HEK293 (cell line): ENCODE data around the gene ALDH16A1.

Source experiments
- CTCF ChIA-PET: fragments of 350-600 bp; formaldehyde crosslinking; extraction: SDS; loops from one replicate; lab custom pipeline; 2021; ENCODE audit warnings: antibody characterized with exemption; lab: Yijun Ruan, JAX
- POLR2A ChIA-PET: fragments of 300-600 bp; formaldehyde crosslinking; extraction: SDS; loops from one replicate; lab custom pipeline; 2020; ENCODE audit warnings: antibody characterized with exemption, inconsistent platforms; lab: Yijun Ruan, JAX
- H3K27ac ChIP-seq: fragments of 200-500 bp; sonication (Bioruptor generic); 2 replicates; pipeline ENCODE4 v1.5.1; 2014; ENCODE audit warnings: low read depth, low read length, control low read depth, inconsistent platforms; ENCODE audit errors: extremely low read depth
- H3K36me3 ChIP-seq, 2 experiments: fragments of 200-500 bp in 1 of 2; sonication (Bioruptor generic) in 1 of 2; 1 replicate in 1 of 2; 2 replicates in 1 of 2; pipeline ENCODE4 v1.5.1; 2014 to 2017; ENCODE audit warnings: inconsistent platforms in 2 of 2, low read length in 2 of 2; ENCODE audit not compliant: control insufficient read depth in 2 of 2, insufficient read depth in 1 of 2
- H3K4me1 ChIP-seq: fragments of 200-500 bp; sonication (Bioruptor generic); 2 replicates; pipeline ENCODE4 v1.5.1; 2014; ENCODE audit warnings: mild to moderate bottlenecking, low read length, inconsistent platforms; ENCODE audit not compliant: control insufficient read depth, insufficient read depth
- H3K4me3 ChIP-seq: 2 replicates; pipeline ENCODE4 v1.5.1; 2011; ENCODE audit warnings: low read depth, mild to moderate bottlenecking, control low read depth, low read length, moderate library complexity
- H3K9me3 ChIP-seq: fragments of 200-500 bp; sonication (Bioruptor generic); 2 replicates; pipeline ENCODE4 v1.5.1; 2014; ENCODE audit warnings: low read depth, low read length, inconsistent platforms; ENCODE audit not compliant: control insufficient read depth, insufficient read depth
- BCL11A ChIP-seq: fragments of 450-650 bp; formaldehyde crosslinking; IDR thresholded peaks from 2 replicates; pipeline ENCODE4 v1.5.1; 2016; ENCODE audit warnings: low read depth, missing biosample characterization, missing genetic modification characterization
- KLF1 ChIP-seq: fragments of 450-650 bp; formaldehyde crosslinking; IDR thresholded peaks from 2 replicates; pipeline ENCODE4 v1.5.1; 2016; ENCODE audit warnings: missing biosample characterization, missing genetic modification characterization
- KLF16 ChIP-seq: fragments of 450-650 bp; formaldehyde crosslinking; IDR thresholded peaks from 2 replicates; pipeline ENCODE4 v1.5.1; 2017; ENCODE audit warnings: missing biosample characterization, missing genetic modification characterization
- MZF1 ChIP-seq: fragments of 450-650 bp; formaldehyde crosslinking; IDR thresholded peaks from 2 replicates; pipeline ENCODE4 v1.5.1; 2017; ENCODE audit warnings: missing biosample characterization, missing genetic modification characterization, borderline replicate concordance
- PRDM1 ChIP-seq: fragments of 450-650 bp; formaldehyde crosslinking; IDR thresholded peaks from 2 replicates; pipeline ENCODE4; 2016; ENCODE audit warnings: missing biosample characterization, missing genetic modification characterization
- SP2 ChIP-seq: fragments of 450-650 bp; formaldehyde crosslinking; IDR thresholded peaks from 2 replicates; pipeline ENCODE4 v1.5.1; 2016; ENCODE audit warnings: missing biosample characterization, missing genetic modification characterization
- SP3 ChIP-seq: fragments of 450-650 bp; formaldehyde crosslinking; IDR thresholded peaks from 2 replicates; pipeline ENCODE4 v1.5.1; 2016; ENCODE audit warnings: missing biosample characterization, missing genetic modification characterization
- ZBTB1 ChIP-seq: fragments of 450-650 bp; formaldehyde crosslinking; IDR thresholded peaks from 2 replicates; pipeline ENCODE4 v1.5.1; 2016; ENCODE audit warnings: missing biosample characterization, missing genetic modification characterization
- ZBTB17 ChIP-seq: fragments of 450-650 bp; formaldehyde crosslinking; IDR thresholded peaks from 2 replicates; pipeline ENCODE4 v1.5.1; 2016; ENCODE audit warnings: missing biosample characterization, missing genetic modification characterization
- ZBTB48 ChIP-seq: fragments of 450-650 bp; formaldehyde crosslinking; IDR thresholded peaks from 2 replicates; pipeline ENCODE4 v1.5.1; 2016; ENCODE audit warnings: missing biosample characterization, missing genetic modification characterization
- ZBTB8A ChIP-seq: fragments of 450-650 bp; formaldehyde crosslinking; IDR thresholded peaks from 2 replicates; pipeline ENCODE4 v1.5.1; 2016; ENCODE audit warnings: missing biosample characterization, missing genetic modification characterization
- ZEB2 ChIP-seq: fragments of 450-650 bp; formaldehyde crosslinking; IDR thresholded peaks from 2 replicates; pipeline ENCODE4 v1.5.1; 2016; ENCODE audit warnings: missing biosample characterization, missing genetic modification characterization
- ZFP69B ChIP-seq: fragments of 450-650 bp; formaldehyde crosslinking; IDR thresholded peaks from 2 replicates; pipeline ENCODE4 v1.5.1; 2016; ENCODE audit warnings: missing biosample characterization, missing genetic modification characterization
- ZNF114 ChIP-seq: fragments of 450-650 bp; formaldehyde crosslinking; IDR thresholded peaks from 2 replicates; pipeline ENCODE4 v1.5.0; 2017; ENCODE audit warnings: missing biosample characterization, missing genetic modification characterization
- ZNF140 ChIP-seq: fragments of 450-650 bp; formaldehyde crosslinking; IDR thresholded peaks from 2 replicates; pipeline ENCODE4 v1.5.1; 2016; ENCODE audit warnings: missing biosample characterization, missing genetic modification characterization
- ZNF366 ChIP-seq: fragments of 450-650 bp; formaldehyde crosslinking; conservative IDR thresholded peaks from 2 replicates; pipeline ENCODE4 v1.5.1; 2016; ENCODE audit warnings: missing biosample characterization, missing genetic modification characterization
- ZNF510 ChIP-seq: fragments of 450-650 bp; formaldehyde crosslinking; IDR thresholded peaks from 2 replicates; pipeline ENCODE4 v1.5.1; 2018; ENCODE audit warnings: mild to moderate bottlenecking, missing genetic modification characterization, missing biosample characterization; ENCODE audit not compliant: insufficient replicate concordance
- ZNF600 ChIP-seq: fragments of 450-650 bp; formaldehyde crosslinking; IDR thresholded peaks from 2 replicates; pipeline ENCODE4 v1.5.1; 2016; ENCODE audit warnings: missing biosample characterization, missing genetic modification characterization
- ZXDB ChIP-seq: fragments of 450-650 bp; formaldehyde crosslinking; IDR thresholded peaks from 2 replicates; pipeline ENCODE4 v1.5.1; 2016; ENCODE audit warnings: missing biosample characterization, missing genetic modification characterization
- TF ChIP-seq, protein P1 (sequence below): fragments of 450-650 bp; formaldehyde crosslinking; IDR thresholded peaks from 2 replicates; pipeline ENCODE4 v1.5.1; 2016; ENCODE audit warnings: missing biosample characterization, missing genetic modification characterization

ALDH16A1 gene

DNA sequence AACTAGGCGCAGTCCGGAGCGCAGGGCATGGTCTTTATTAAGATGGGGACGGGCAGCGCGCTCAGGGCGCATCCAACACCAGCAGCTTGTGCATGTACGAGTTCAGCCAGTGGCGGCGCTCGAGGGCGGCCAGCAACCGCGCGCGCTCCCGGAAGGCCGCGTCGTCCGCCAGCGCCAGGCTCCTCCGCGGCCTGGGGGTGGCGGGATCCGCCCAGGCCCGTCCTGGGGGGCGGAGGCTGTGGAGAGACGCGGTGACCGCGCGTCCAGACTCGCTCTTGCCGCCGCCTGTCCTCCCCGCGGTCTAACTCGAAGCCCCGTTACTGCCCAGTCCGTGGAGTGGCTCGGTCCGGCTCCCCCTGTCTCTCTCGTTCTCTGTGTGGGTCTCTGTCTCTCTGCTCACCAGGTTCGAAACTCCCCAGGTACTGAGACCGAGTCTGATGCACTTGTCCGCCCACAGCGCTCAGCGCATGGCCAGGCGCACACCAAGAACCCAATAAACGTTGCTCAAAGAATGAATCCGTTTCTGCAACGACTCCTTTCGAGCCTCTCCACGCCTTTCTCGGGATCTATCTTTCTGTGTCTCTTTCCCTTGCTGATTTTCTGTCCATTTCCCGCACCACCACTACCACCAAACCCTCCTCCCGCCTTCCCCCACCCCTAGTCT lies 30.5 kb upstream of the ALDH16A1 start (continued):
- TF ChIP-seq ZBTB48 (tag by site-specific recombination) (no peak), KLF1 (tag by site-specific recombination) (peak; percentile 77), SP3 (tag by site-specific recombination) (peak; percentile 59)

- POLR2A ChIA-PET = no interaction called here
- H3K36me3 ChIP-seq = no peaks in the 10 kb centered on the region
- H3K9me3 ChIP-seq = no peaks in the 10 kb centered on the region
- H3K4me1 ChIP-seq = peaks cover 5% of the 10 kb centered on the region
- no peak within 1 kb of the TSS for H3K27ac ChIP-seq
- peak; percentile 43; the same call in 1 of the 2 replicates for TF ChIP-seq KLF16
- TF ChIP-seq ZNF366 (tag by site-specific recombination) = peak; percentile 92
- TF ChIP-seq ZXDB (tag by site-specific recombination) = no peak
- TF ChIP-seq PRDM1 (tag by site-specific recombination) = peak; percentile 89
- TF ChIP-seq, protein P1, sequence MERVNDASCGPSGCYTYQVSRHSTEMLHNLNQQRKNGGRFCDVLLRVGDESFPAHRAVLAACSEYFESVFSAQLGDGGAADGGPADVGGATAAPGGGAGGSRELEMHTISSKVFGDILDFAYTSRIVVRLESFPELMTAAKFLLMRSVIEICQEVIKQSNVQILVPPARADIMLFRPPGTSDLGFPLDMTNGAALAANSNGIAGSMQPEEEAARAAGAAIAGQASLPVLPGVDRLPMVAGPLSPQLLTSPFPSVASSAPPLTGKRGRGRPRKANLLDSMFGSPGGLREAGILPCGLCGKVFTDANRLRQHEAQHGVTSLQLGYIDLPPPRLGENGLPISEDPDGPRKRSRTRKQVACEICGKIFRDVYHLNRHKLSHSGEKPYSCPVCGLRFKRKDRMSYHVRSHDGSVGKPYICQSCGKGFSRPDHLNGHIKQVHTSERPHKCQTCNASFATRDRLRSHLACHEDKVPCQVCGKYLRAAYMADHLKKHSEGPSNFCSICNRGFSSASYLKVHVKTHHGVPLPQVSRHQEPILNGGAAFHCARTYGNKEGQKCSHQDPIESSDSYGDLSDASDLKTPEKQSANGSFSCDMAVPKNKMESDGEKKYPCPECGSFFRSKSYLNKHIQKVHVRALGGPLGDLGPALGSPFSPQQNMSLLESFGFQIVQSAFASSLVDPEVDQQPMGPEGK (tag by site-specific recombination) = no peak
- TF ChIP-seq ZNF140 = no peak
- no peak for TF ChIP-seq BCL11A (tag by site-specific recombination)
- TF ChIP-seq ZBTB1 (tag by site-specific recombination) = no peak
- no peak for TF ChIP-seq MZF1 (tag by site-specific recombination)
- no peak for TF ChIP-seq ZNF600 (tag by site-specific recombination)
- peak within 1 kb of the TSS; percentile 20 for H3K4me3 ChIP-seq
- CTCF ChIA-PET = interaction anchor here (3.8 kb wide), 1 partner anchor 32 kb away, joined by 33 read pairs; no protein-coding TSS in a partner anchor
Observed at GRCh38 chr19:49423071-49423984, 29.7 kb upstream of the ALDH16A1 start, which contains the start of gene PTH2. TSS of gene PTH2 (minus strand) at chr19:49423441. CDS start at chr19:49423339, 102 bp downstream.

DNA sequence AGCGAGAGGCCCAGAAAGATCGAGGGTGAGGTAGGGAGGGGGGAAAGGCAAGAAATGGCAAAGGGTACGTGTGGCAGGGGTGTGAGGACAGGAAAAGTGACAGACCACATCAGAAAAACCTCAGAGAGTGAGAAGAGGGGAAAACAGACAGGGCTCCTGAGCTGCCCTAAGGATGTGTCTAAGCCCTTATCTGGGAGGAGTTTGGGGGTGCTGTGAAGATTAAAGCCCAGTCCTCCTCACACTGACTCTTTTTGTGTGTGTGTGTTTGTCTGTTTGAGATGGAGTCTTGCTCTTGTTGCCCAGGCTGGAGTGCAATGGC lies 29.1 kb upstream of the ALDH16A1 start:
- ChIA-PET CTCF (interaction anchor here (1.0 to 3.8 kb wide), 2 partner anchors 11 to 33 kb away, joined by 4 to 33 read pairs; no protein-coding TSS in a partner anchor), POLR2A (no interaction called here)
- TF ChIP-seq ZNF366 (tag by site-specific recombination) (peak; percentile 45; the same call in 1 of the 2 replicates), ZFP69B (no peak), SP2 (tag by site-specific recombination) (no peak), PRDM1 (tag by site-specific recombination) (peak; percentile 2; the same call in 1 of the 2 replicates), ZBTB8A (tag by site-specific recombination) (peak; percentile 47; the same call in 1 of the 2 replicates)
- peaks cover 5% of the 10 kb centered on the region for H3K4me1 ChIP-seq
- H3K36me3 ChIP-seq = no peaks in the 10 kb centered on the region
- H3K9me3 ChIP-seq = no peaks in the 10 kb centered on the region
- no peak overlapping the region for H3K27ac ChIP-seq
- no peak overlapping the region for H3K4me3 ChIP-seq

DNA sequence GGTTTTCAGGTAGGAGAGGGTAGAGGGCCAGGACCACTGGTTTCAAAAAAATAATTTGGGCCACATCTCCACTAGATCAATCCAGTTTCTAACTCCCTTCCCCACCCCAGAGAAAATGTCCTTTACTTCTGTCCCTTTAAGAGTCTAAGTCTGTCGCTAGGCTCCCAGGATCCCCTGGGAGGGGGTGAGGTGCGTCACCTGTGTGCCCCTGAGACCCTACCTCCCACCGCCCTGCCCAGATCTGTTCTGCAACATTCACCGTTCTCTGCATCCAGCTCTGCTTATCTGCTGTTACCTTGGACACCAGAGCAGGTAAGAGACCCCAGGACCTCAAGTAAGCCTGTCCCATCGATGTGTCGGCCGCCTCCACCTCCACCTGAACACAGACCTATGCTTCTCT lies 27.8 kb upstream of the ALDH16A1 start, which contains the start of gene GFY:
TSS of gene GFY (plus strand) at position 211 of the 400 bp plus-strand sequence. CDS start 1,043 bp downstream, outside the sequence.
- TF ChIP-seq ZNF510 (no peak), ZNF114 (tag by site-specific recombination) (no peak), ZEB2 (tag by site-specific recombination) (peak; percentile 25; the same call in 1 of the 2 replicates), ZBTB17 (tag by site-specific recombination) (0 out of 2 replicates have a peak, but pooled peaks have one; percentile 9)
- H3K27ac ChIP-seq = no peak within 1 kb of the TSS
- no peak within 1 kb of the TSS for H3K4me3 ChIP-seq
- H3K36me3 ChIP-seq = no peaks in the 10 kb centered on the region
- ChIA-PET CTCF (interaction anchor here (0.6 to 3.8 kb wide), 4 partner anchors 10 to 1159 kb away, joined by 3 to 33 read pairs (median 5); no protein-coding TSS in a partner anchor), POLR2A (interaction anchor here (1.6 kb wide), 1 partner anchor 11 kb away, joined by 4 read pairs; no protein-coding TSS in a partner anchor)
- H3K4me1 ChIP-seq = peaks cover 5% of the 10 kb centered on the region
- H3K9me3 ChIP-seq = no peaks in the 10 kb centered on the region
